Smooth muscle cell (in vitro differentiated cells): ENCODE results near the gene TFF2. TPM values are rescaled to one million over a fixed set of nuclear protein-coding genes. Genes with fewer than 3 reads are reported as not detected.

Experiments used
- DNase-seq: peaks from one replicate; lab custom pipeline; 2025; ENCODE audit not compliant: unreplicated experiment; lab: John Stamatoyannopoulos, UW
- H2AFZ ChIP-seq: fragments of 200-600 bp; sonication (generic); 2 replicates; pipeline ENCODE4 v1.6.0; 2016; ENCODE audit warnings: antibody characterized with exemption, low read depth, mild to moderate bottlenecking
- H3F3A ChIP-seq: fragments of 200-600 bp; sonication (generic); 2 replicates; pipeline ENCODE4 v1.6.0; 2017; ENCODE audit warnings: antibody characterized with exemption, low read depth
- H3K27ac ChIP-seq: fragments of 200-600 bp; sonication (generic); 2 replicates; pipeline ENCODE4 v1.5.1; 2016; ENCODE audit warnings: low read depth, mild to moderate bottlenecking
- H3K27me3 ChIP-seq: fragments of 200-600 bp; sonication (generic); 2 replicates; pipeline ENCODE4 v1.6.1; 2016; ENCODE audit warnings: low read depth, mild to moderate bottlenecking
- H3K36me3 ChIP-seq: fragments of 200-600 bp; sonication (generic); 2 replicates; pipeline ENCODE4 v1.5.1; 2016; ENCODE audit warnings: low read depth
- H3K4me1 ChIP-seq: fragments of 200-600 bp; sonication (generic); 2 replicates; pipeline ENCODE4 v1.5.1; 2016; ENCODE audit warnings: low read depth
- H3K4me2 ChIP-seq: fragments of 200-600 bp; sonication (generic); 2 replicates; pipeline ENCODE4 v1.6.0; 2016; ENCODE audit warnings: mild to moderate bottlenecking
- H3K4me3 ChIP-seq: fragments of 200-600 bp; sonication (generic); 2 replicates; pipeline ENCODE4 v1.5.1; 2016; ENCODE audit warnings: mild to moderate bottlenecking
- H3K79me2 ChIP-seq: fragments of 200-600 bp; sonication (generic); 2 replicates; pipeline ENCODE4 v1.6.0; 2016; ENCODE audit warnings: low read depth, mild to moderate bottlenecking
- H3K9ac ChIP-seq: fragments of 200-600 bp; sonication (generic); 2 replicates; pipeline ENCODE4 v1.6.0; 2016; ENCODE audit warnings: low read depth
- H3K9me3 ChIP-seq: fragments of 200-600 bp; sonication (generic); replicated peaks from 2 replicates; pipeline ENCODE4 v1.5.1; 2016; ENCODE audit warnings: low read depth
- H4K20me1 ChIP-seq: fragments of 200-600 bp; sonication (generic); 2 replicates; pipeline ENCODE4 v1.6.0; 2016; ENCODE audit warnings: low read depth
- CTCF ChIP-seq: fragments of 200-600 bp; sonication (generic); IDR thresholded peaks from 2 replicates; pipeline ENCODE4 v1.5.1; 2017; ENCODE audit warnings: borderline replicate concordance, mild to moderate bottlenecking, antibody characterized with exemption; ENCODE audit not compliant: insufficient read depth, poor library complexity, severe bottlenecking
- whole genome bisulfite sequencing: methylation state at CpG from one replicate; pipeline ENCODE4 v1.1.7; 2016; ENCODE audit warnings: low lambda C conversion rate; 5-methylcytosine and 5-hydroxymethylcytosine counted together
- polyA plus RNA-seq: library from polyadenylated mRNA; unstranded; fragments of >200 nt; fragmentation: Nextera tagmentation; extraction: Ambion mirVana; gene quantifications from 2 replicates; pipeline ENCODE4 v1.2.1, GENCODE V29; 2016
- total RNA-seq: library from RNA; depleted of rRNA; stranded (reverse); fragments of >200 nt; gene quantifications from 2 replicates; pipeline ENCODE4 v1.2.3, GENCODE V29; 2014

Gene TFF2
- total and polyA plus RNA-seq, 2 experiments from 2014 or later = not detected

- H3K9me3 ChIP-seq = peaks cover 4% of the 10 kb centered on the region
Observed at GRCh38 chr21:42350318-42350910, 380 bp downstream of the TFF2 start.

GRCh38 chr21:42349420-42350317 lies 1.1 kb downstream of the TFF2 start:
- H4K20me1 ChIP-seq = no peaks in the 10 kb centered on the region
- no peak for TF ChIP-seq CTCF
- H2AFZ ChIP-seq = no peak overlapping the region
- no peaks in the 10 kb centered on the region for H3K79me2 ChIP-seq
- no peaks in the 10 kb centered on the region for H3K36me3 ChIP-seq
- DNase-seq = no peak
- H3K9ac ChIP-seq = no peak overlapping the region
- WGBS = 74% methylated on average over 14 of the region's 14 CpGs
- H3K27me3 ChIP-seq = no peaks in the 10 kb centered on the region
- no peaks in the 10 kb centered on the region for H3K4me1 ChIP-seq
- H3K27ac ChIP-seq = no peak overlapping the region
- peaks cover under 1% of the 10 kb centered on the region for H3K9me3 ChIP-seq
- no peak overlapping the region for H3K4me2 ChIP-seq
- H3K4me3 ChIP-seq = no peak overlapping the region
- no peaks in the 10 kb centered on the region for H3F3A ChIP-seq

More at GRCh38 chr21:42350318-42350910, 380 bp downstream of the TFF2 start:
- TF ChIP-seq CTCF = no peak
- Histone ChIP-seq H3F3A (no peaks in the 10 kb centered on the region), H2AFZ (no peak overlapping the region), H3K36me3 (no peaks in the 10 kb centered on the region), H3K4me2 (no peak overlapping the region), H3K4me1 (no peaks in the 10 kb centered on the region), H3K27ac (no peak overlapping the region), H4K20me1 (no peaks in the 10 kb centered on the region), H3K27me3 (no peaks in the 10 kb centered on the region), H3K4me3 (no peak overlapping the region), H3K9ac (no peak overlapping the region), H3K79me2 (no peaks in the 10 kb centered on the region)
- DNase-seq = no peak
- 88% methylated on average over 11 of the region's 11 CpGs for WGBS

GRCh38 chr21:42348762-42349161 lies 2.0 kb downstream of the TFF2 start:
- no peak overlapping the region for H3K9ac ChIP-seq
- no peaks in the 10 kb centered on the region for H3K36me3 ChIP-seq
- no peaks in the 10 kb centered on the region for H3K79me2 ChIP-seq
- H3K4me1 ChIP-seq = no peaks in the 10 kb centered on the region
- DNase-seq = no peak
- WGBS = 94% methylated on average over 2 of the region's 2 CpGs
- no peak overlapping the region for H3K27ac ChIP-seq
- H2AFZ ChIP-seq = no peak overlapping the region
- TF ChIP-seq CTCF = no peak
- H3K9me3 ChIP-seq = no peaks in the 10 kb centered on the region
- no peaks in the 10 kb centered on the region for H3F3A ChIP-seq
- H3K4me3 ChIP-seq = no peak overlapping the region
- H3K27me3 ChIP-seq = no peaks in the 10 kb centered on the region
- no peak overlapping the region for H3K4me2 ChIP-seq
- H4K20me1 ChIP-seq = no peaks in the 10 kb centered on the region
